Astrocyte of the spinal cord (primary cell): ENCODE data around the gene ARL4A.
"Not testable (repeated sequence)": the region's sequence is repeated elsewhere in the genome, so short reads cannot be mapped to it uniquely, and the experiment has no call there.

Experiments
- DNase-seq: peaks from one replicate; pipeline ENCODE4 v3.0.0; 2011; ENCODE audit warnings: low read depth, low spot score
- H3K4me3 ChIP-seq: 2 replicates; pipeline ENCODE4 v1.5.1; 2011; ENCODE audit warnings: low read depth, mild to moderate bottlenecking, low read length, moderate library complexity
- CTCF ChIP-seq: IDR thresholded peaks from 2 replicates; pipeline ENCODE4 v1.5.1; 2012; ENCODE audit warnings: low read depth, mild to moderate bottlenecking, low read length, inconsistent platforms
- in situ Hi-C: cut with HindIII; loops from 2 replicates; pipeline ENCODE4 v1.10.0; 2017; ENCODE audit warnings: low sequenced_read_pairs

ARL4A gene

GRCh38 chr7:12670000-12670729, 17.3 kb upstream of the ARL4A start:
- TF ChIP-seq CTCF, result no peak
- in situ Hi-C loops, result no loop called here
- no peak overlapping the region for H3K4me3 ChIP-seq
- DNase-seq, result peak; percentile 45

- DNase-seq, result no peak
- in situ Hi-C loops, result no loop called here
- H3K4me3 ChIP-seq, result no peak overlapping the region
- no peak for TF ChIP-seq CTCF
Observed at GRCh38 chr7:12670743-12671520, 16.5 kb upstream of the ARL4A start.

- H3K4me3 ChIP-seq, in situ Hi-C loops, DNase-seq: not testable (repeated sequence)
Observed at GRCh38 chr7:12673436-12673835, 14.0 kb upstream of the ARL4A start.

- no peak for DNase-seq
- in situ Hi-C loops, result no loop called here
- H3K4me3 ChIP-seq, result no peak overlapping the region
- TF ChIP-seq CTCF, result no peak
Observed at GRCh38 chr7:12674053-12674452, 13.4 kb upstream of the ARL4A start.

- TF ChIP-seq CTCF, result peak; percentile 36
- in situ Hi-C loops, result no loop called here
- H3K4me3 ChIP-seq, result no peak overlapping the region
- peak; percentile 27 for DNase-seq
Observed at GRCh38 chr7:12674861-12675260, 12.6 kb upstream of the ARL4A start.

GRCh38 chr7:12683678-12684585, 3.5 kb upstream of the ARL4A start:
- in situ Hi-C loops, result no loop called here
- TF ChIP-seq CTCF, result peak; percentile 12
- H3K4me3 ChIP-seq, result no peak overlapping the region
- DNase-seq, result peak; percentile 37
